ENCODE measurements around the gene TMEM61. TPM values are rescaled to one million over a fixed set of nuclear protein-coding genes. Genes with fewer than 3 reads are reported as not detected.

The TMEM61 gene
- total and polyA plus RNA-seq, 2 donors (not counting 1 experiment from before 2014, with no cell fraction given), result not detected

GRCh38 chr1:54989968-54990810 lies 9.8 kb downstream of the TMEM61 start:
- no peak overlapping the region for H3K9ac ChIP-seq (ENCODE audit: insufficient read depth, low read length)
- H3K79me2 ChIP-seq (ENCODE audit: control insufficient read depth, insufficient read depth, low read length), result no peaks in the 10 kb centered on the region
- H3K4me2 ChIP-seq (ENCODE audit: extremely low read depth, insufficient read depth, low read length), result no peak overlapping the region
- peak in 1 of 2 donors; percentile 72 for DNase-seq (ENCODE audit: low read depth in 2 of 2)
- no peaks in the 10 kb centered on the region for H4K20me1 ChIP-seq (ENCODE audit: control insufficient read depth, extremely low read depth, insufficient read depth, low read length)
- H3K27ac ChIP-seq (ENCODE audit: insufficient read depth, low read length), result no peak overlapping the region
- no peak overlapping the region for H2AFZ ChIP-seq (ENCODE audit: low read length)
- H3K4me3 ChIP-seq (replicated peaks in 1 of 4; ENCODE audit: control extremely low read depth in 1 of 4, insufficient read depth in 1 of 4, low read depth in 3 of 4, low read length in 4 of 4), result no peak overlapping the region
- no peaks in the 10 kb centered on the region for H3K9me3 ChIP-seq (ENCODE audit: control insufficient read depth, insufficient read depth, low read depth, low read length)
- TF ChIP-seq, protein P1, sequence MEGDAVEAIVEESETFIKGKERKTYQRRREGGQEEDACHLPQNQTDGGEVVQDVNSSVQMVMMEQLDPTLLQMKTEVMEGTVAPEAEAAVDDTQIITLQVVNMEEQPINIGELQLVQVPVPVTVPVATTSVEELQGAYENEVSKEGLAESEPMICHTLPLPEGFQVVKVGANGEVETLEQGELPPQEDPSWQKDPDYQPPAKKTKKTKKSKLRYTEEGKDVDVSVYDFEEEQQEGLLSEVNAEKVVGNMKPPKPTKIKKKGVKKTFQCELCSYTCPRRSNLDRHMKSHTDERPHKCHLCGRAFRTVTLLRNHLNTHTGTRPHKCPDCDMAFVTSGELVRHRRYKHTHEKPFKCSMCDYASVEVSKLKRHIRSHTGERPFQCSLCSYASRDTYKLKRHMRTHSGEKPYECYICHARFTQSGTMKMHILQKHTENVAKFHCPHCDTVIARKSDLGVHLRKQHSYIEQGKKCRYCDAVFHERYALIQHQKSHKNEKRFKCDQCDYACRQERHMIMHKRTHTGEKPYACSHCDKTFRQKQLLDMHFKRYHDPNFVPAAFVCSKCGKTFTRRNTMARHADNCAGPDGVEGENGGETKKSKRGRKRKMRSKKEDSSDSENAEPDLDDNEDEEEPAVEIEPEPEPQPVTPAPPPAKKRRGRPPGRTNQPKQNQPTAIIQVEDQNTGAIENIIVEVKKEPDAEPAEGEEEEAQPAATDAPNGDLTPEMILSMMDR (conservative IDR thresholded peaks at IDR 0.05 in 1 of 2, IDR thresholded peaks at IDR 0.05 in 1 of 2; ENCODE audit: low read depth in 1 of 2, low read length in 2 of 2), result no peak
- peaks cover 14% of the 10 kb centered on the region for H3K27me3 ChIP-seq (ENCODE audit: control insufficient read depth, insufficient read depth, low read length)
- H3K4me1 ChIP-seq (ENCODE audit: control insufficient read depth, extremely low read depth, insufficient read depth, low read length), result no peaks in the 10 kb centered on the region
- no peaks in the 10 kb centered on the region for H3K36me3 ChIP-seq (ENCODE audit: control insufficient read depth, insufficient read depth, low read length)

DNA sequence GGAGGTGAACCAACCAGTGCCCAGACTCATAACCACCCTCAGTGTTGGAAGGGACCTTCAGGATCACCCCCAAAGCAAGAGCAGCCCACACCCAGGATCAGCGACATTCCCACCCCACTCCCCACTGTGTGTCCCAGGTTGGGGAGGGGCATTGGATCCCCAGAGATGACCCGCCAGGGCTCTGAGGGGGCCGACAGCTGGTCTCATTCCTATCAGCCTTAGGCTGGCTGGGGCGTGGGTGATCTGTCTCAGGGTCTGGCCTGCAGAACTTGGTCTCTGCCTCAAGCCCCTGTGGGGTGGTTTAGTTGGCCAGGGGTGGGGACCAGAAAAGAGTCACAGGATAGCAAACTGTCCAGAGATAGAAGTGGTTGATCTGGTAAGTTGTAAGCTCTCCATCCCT lies 10.5 kb downstream of the TMEM61 start:
- no peaks in the 10 kb centered on the region for H3K9me3 ChIP-seq (ENCODE audit: control insufficient read depth, insufficient read depth, low read depth, low read length)
- H3K9ac ChIP-seq (ENCODE audit: insufficient read depth, low read length), result no peak overlapping the region
- H2AFZ ChIP-seq (ENCODE audit: low read length), result no peak overlapping the region
- H3K27ac ChIP-seq (ENCODE audit: insufficient read depth, low read length), result no peak overlapping the region
- H3K4me2 ChIP-seq (ENCODE audit: extremely low read depth, insufficient read depth, low read length), result no peak overlapping the region
- no peak for DNase-seq (ENCODE audit: low read depth in 2 of 2)
- TF ChIP-seq, protein P1 (conservative IDR thresholded peaks at IDR 0.05 in 1 of 2, IDR thresholded peaks at IDR 0.05 in 1 of 2; ENCODE audit: low read depth in 1 of 2, low read length in 2 of 2), result no peak
- TF ChIP-seq EZH2 (IDR thresholded peaks at IDR 0.05; ENCODE audit: low read length, missing control alignments), result no peak
- H4K20me1 ChIP-seq (ENCODE audit: control insufficient read depth, extremely low read depth, insufficient read depth, low read length), result no peaks in the 10 kb centered on the region
- H3K36me3 ChIP-seq (ENCODE audit: control insufficient read depth, insufficient read depth, low read length), result no peaks in the 10 kb centered on the region
- no peaks in the 10 kb centered on the region for H3K79me2 ChIP-seq (ENCODE audit: control insufficient read depth, insufficient read depth, low read length)
- peaks cover 18% of the 10 kb centered on the region for H3K27me3 ChIP-seq (ENCODE audit: control insufficient read depth, insufficient read depth, low read length)
- no peaks in the 10 kb centered on the region for H3K4me1 ChIP-seq (ENCODE audit: control insufficient read depth, extremely low read depth, insufficient read depth, low read length)
- no peak overlapping the region for H3K4me3 ChIP-seq (replicated peaks in 1 of 4; ENCODE audit: control extremely low read depth in 1 of 4, insufficient read depth in 1 of 4, low read depth in 3 of 4, low read length in 4 of 4)

GRCh38 chr1:54991939-54992338 lies 11.5 kb downstream of the TMEM61 start:
- TF ChIP-seq EZH2 (IDR thresholded peaks at IDR 0.05; ENCODE audit: low read length, missing control alignments), result no peak
- TF ChIP-seq, protein P1 (conservative IDR thresholded peaks at IDR 0.05 in 1 of 2, IDR thresholded peaks at IDR 0.05 in 1 of 2; ENCODE audit: low read depth in 1 of 2, low read length in 2 of 2), result no peak
- no peaks in the 10 kb centered on the region for H3K9me3 ChIP-seq (ENCODE audit: control insufficient read depth, insufficient read depth, low read depth, low read length)
- no peaks in the 10 kb centered on the region for H4K20me1 ChIP-seq (ENCODE audit: control insufficient read depth, extremely low read depth, insufficient read depth, low read length)
- no peak overlapping the region for H2AFZ ChIP-seq (ENCODE audit: low read length)
- peaks cover 27% of the 10 kb centered on the region for H3K27me3 ChIP-seq (ENCODE audit: control insufficient read depth, insufficient read depth, low read length)
- H3K4me3 ChIP-seq (replicated peaks in 1 of 4; ENCODE audit: control extremely low read depth in 1 of 4, insufficient read depth in 1 of 4, low read depth in 3 of 4, low read length in 4 of 4), result no peak overlapping the region
- no peaks in the 10 kb centered on the region for H3K79me2 ChIP-seq (ENCODE audit: control insufficient read depth, insufficient read depth, low read length)
- no peak for DNase-seq (ENCODE audit: low read depth in 2 of 2)
- H3K9ac ChIP-seq (ENCODE audit: insufficient read depth, low read length), result no peak overlapping the region
- no peak overlapping the region for H3K4me2 ChIP-seq (ENCODE audit: extremely low read depth, insufficient read depth, low read length)
- no peaks in the 10 kb centered on the region for H3K36me3 ChIP-seq (ENCODE audit: control insufficient read depth, insufficient read depth, low read length)
- peaks cover 2% of the 10 kb centered on the region for H3K4me1 ChIP-seq (ENCODE audit: control insufficient read depth, extremely low read depth, insufficient read depth, low read length)
- no peak overlapping the region for H3K27ac ChIP-seq (ENCODE audit: insufficient read depth, low read length)
